GM23338 (cell line): ENCODE data around the gene SPINK5. TPM values are rescaled to one million over a fixed set of nuclear protein-coding genes. Genes with fewer than 3 reads are reported as not detected.

Experiments
- ATAC-seq: fragments of 200-7000 bp; cut with Tn5 transposase; 3 replicates; pipeline ENCODE4 v1.9.1; 2020
- DNase-seq: peaks from one replicate; pipeline ENCODE4 v3.0.0-alpha.2; 2015; ENCODE audit warnings: low spot score
- H2AFZ ChIP-seq: fragments of 200-600 bp; sonication (generic); 2 replicates; pipeline ENCODE4 v1.8.0; 2016; ENCODE audit warnings: antibody characterized with exemption, mild to moderate bottlenecking, moderate library complexity
- H3F3A ChIP-seq: fragments of 200-600 bp; sonication (generic); replicated peaks from 2 replicates; pipeline ENCODE4 v1.8.0; 2017; ENCODE audit warnings: antibody characterized with exemption, mixed run types, low read depth
- H3K27ac ChIP-seq: fragments of 200-600 bp; sonication (generic); 2 replicates; pipeline ENCODE4 v1.6.1; 2016; ENCODE audit warnings: low read depth
- H3K27me3 ChIP-seq: fragments of 200-600 bp; sonication (generic); 2 replicates; pipeline ENCODE4 v1.8.0; 2016; ENCODE audit warnings: mild to moderate bottlenecking, mixed run types, moderate library complexity; ENCODE audit not compliant: insufficient read depth
- H3K36me3 ChIP-seq: fragments of 200-600 bp; sonication (generic); 2 replicates; pipeline ENCODE4 v1.8.0; 2016; ENCODE audit warnings: mild to moderate bottlenecking; ENCODE audit not compliant: insufficient read depth
- H3K4me1 ChIP-seq: fragments of 200-600 bp; sonication (generic); 2 replicates; pipeline ENCODE4 v1.8.0; 2016; ENCODE audit warnings: mild to moderate bottlenecking, moderate library complexity; ENCODE audit not compliant: insufficient read depth
- H3K4me2 ChIP-seq: fragments of 200-600 bp; sonication (generic); 2 replicates; pipeline ENCODE4 v1.7.1; 2017; ENCODE audit warnings: mixed run types
- H3K4me3 ChIP-seq: fragments of 200-600 bp; sonication (generic); 2 replicates; pipeline ENCODE4 v1.6.1; 2016; ENCODE audit warnings: mixed run types
- H3K79me2 ChIP-seq: fragments of 200-600 bp; sonication (generic); replicated peaks from 2 replicates; pipeline ENCODE4 v1.8.0; 2017; ENCODE audit warnings: mild to moderate bottlenecking; ENCODE audit not compliant: insufficient read depth
- H3K9me2 ChIP-seq: fragments of 200-600 bp; sonication (generic); 2 replicates; pipeline ENCODE4 v1.8.0; 2017; ENCODE audit not compliant: insufficient read depth
- H4K20me1 ChIP-seq: fragments of 200-600 bp; sonication (generic); replicated peaks from 2 replicates; pipeline ENCODE4 v1.8.0; 2017; ENCODE audit warnings: mild to moderate bottlenecking; ENCODE audit not compliant: insufficient read depth
- H3K27ac Mint-ChIP-seq: 2 replicates; pipeline ENCODE4 v1.8.0; 2020; ENCODE audit warnings: inconsistent platforms, mild to moderate bottlenecking, moderate library complexity, mixed read lengths
- H3K27me3 Mint-ChIP-seq: 3 replicates; pipeline ENCODE4 v1.8.0; 2022; ENCODE audit warnings: low read depth, mild to moderate bottlenecking, moderate library complexity, mixed read lengths, inconsistent platforms; ENCODE audit not compliant: insufficient read depth, poor library complexity
- H3K36me3 Mint-ChIP-seq: 3 replicates; pipeline ENCODE4 v1.8.0; 2021; ENCODE audit warnings: low read depth, mild to moderate bottlenecking, inconsistent platforms, moderate library complexity, mixed read lengths
- H3K4me1 Mint-ChIP-seq: 3 replicates; pipeline ENCODE4 v1.8.0; 2020; ENCODE audit warnings: mild to moderate bottlenecking, inconsistent platforms, mixed read lengths
- H3K4me3 Mint-ChIP-seq: 3 replicates; pipeline ENCODE4 v1.8.0; 2021; ENCODE audit warnings: moderate library complexity, mild to moderate bottlenecking, inconsistent platforms, mixed read lengths
- H3K9me3 Mint-ChIP-seq: 3 replicates; pipeline ENCODE4 v1.8.0; 2020; ENCODE audit warnings: moderate library complexity, mild to moderate bottlenecking, inconsistent platforms, mixed read lengths
- CREB1 ChIP-seq: fragments of 250-450 bp; sonication (Bioruptor Pico); IDR thresholded peaks from 2 replicates; pipeline ENCODE4 v1.5.0; 2020; ENCODE audit warnings: low read depth, mild to moderate bottlenecking, moderate library complexity
- EZH2 ChIP-seq: fragments of 200-600 bp; sonication (generic); IDR thresholded peaks from one replicate; pipeline ENCODE4 v1.8.0; 2017; ENCODE audit warnings: antibody characterized with exemption, mild to moderate bottlenecking, low read depth; ENCODE audit not compliant: unreplicated experiment
- EZH2phosphoT487 ChIP-seq: fragments of 200-600 bp; sonication (generic); IDR thresholded peaks from one replicate; pipeline ENCODE4 v1.8.1; 2018; ENCODE audit warnings: antibody characterized with exemption; ENCODE audit not compliant: unreplicated experiment
- JUNB ChIP-seq: IDR thresholded peaks from one replicate; pipeline ENCODE4 v1.6.1; 2016; ENCODE audit warnings: antibody characterized with exemption; ENCODE audit not compliant: unreplicated experiment
- NANOG ChIP-seq: IDR thresholded peaks from 2 replicates; pipeline ENCODE4 v1.6.1; 2016; ENCODE audit warnings: antibody characterized with exemption, borderline replicate concordance
- POLR2AphosphoS5 ChIP-seq: IDR thresholded peaks from 2 replicates; pipeline ENCODE4 v1.6.1; 2016; ENCODE audit warnings: antibody characterized with exemption, low read depth
- STAT1 ChIP-seq: IDR thresholded peaks from one replicate; pipeline ENCODE4 v1.6.1; 2016; ENCODE audit warnings: antibody characterized with exemption; ENCODE audit not compliant: unreplicated experiment
- ZNF114 ChIP-seq: fragments of 250-450 bp; sonication (Bioruptor Pico); IDR thresholded peaks from 2 replicates; pipeline ENCODE4 v1.5.0; 2020; ENCODE audit warnings: mild to moderate bottlenecking, moderate library complexity
- ZNF331 ChIP-seq: fragments of 250-450 bp; sonication (Bioruptor Pico); IDR thresholded peaks from 2 replicates; pipeline ENCODE4 v1.5.0; 2020; ENCODE audit warnings: low read depth, mild to moderate bottlenecking, moderate library complexity
- polyA plus RNA-seq: library from polyadenylated mRNA; unstranded; fragments of >200 nt; fragmentation: Nextera tagmentation; extraction: Ambion mirVana; gene quantifications from 2 replicates; pipeline ENCODE4 v1.2.1, GENCODE V29; 2016
- total RNA-seq: library from RNA; depleted of rRNA; stranded (reverse); fragments of >200 nt; shearing (Covaris generic); gene quantifications from 2 replicates; pipeline ENCODE4 v1.2.3, GENCODE V29; 2014
- TF ChIP-seq, protein P1 (sequence below): IDR thresholded peaks from 2 replicates; pipeline ENCODE4 v1.6.1; 2016; ENCODE audit warnings: antibody characterized with exemption
- TF ChIP-seq, protein P2 (sequence below): fragments of 250-450 bp; sonication (Bioruptor Pico); IDR thresholded peaks from 2 replicates; pipeline ENCODE4 v1.5.0; 2020; ENCODE audit warnings: mild to moderate bottlenecking, moderate library complexity
- TF ChIP-seq, protein P3 (sequence below), 2 experiments: fragments of 200-600 bp in 1 of 2; sonication (generic) in 1 of 2; conservative IDR thresholded peaks; 2 replicates each; pipeline versions ENCODE4 v1.5.1 to v1.6.1; 2016 to 2017; ENCODE audit warnings: antibody characterized with exemption in 2 of 2, low read depth in 2 of 2, mild to moderate bottlenecking in 2 of 2, moderate library complexity in 1 of 2
- TF ChIP-seq, protein P4 (sequence below): IDR thresholded peaks from one replicate; pipeline ENCODE4 v1.6.1; 2018; ENCODE audit warnings: antibody characterized with exemption; ENCODE audit not compliant: unreplicated experiment

Gene SPINK5
- total and polyA plus RNA-seq, 2 experiments from 2014 or later = 4.5 to 8.8 TPM

DNA sequence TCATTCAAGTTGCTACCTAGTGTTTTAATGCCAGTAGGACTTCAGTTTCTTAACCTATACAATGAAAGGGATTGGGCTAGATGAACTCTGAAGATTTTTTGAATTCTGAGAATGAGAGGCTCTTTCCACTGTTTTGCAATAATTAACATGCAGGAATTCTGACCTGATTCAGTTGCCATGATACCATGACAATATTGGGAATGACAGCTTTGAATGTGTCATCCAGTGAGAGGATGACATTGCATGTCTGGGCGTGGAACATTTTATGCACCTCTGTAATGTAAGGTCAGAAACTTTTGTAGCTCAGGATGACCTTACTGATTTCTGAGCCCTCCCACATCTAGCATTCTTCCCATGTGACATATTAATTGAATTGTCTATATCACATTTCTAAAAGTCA is 30.6 kb upstream of the SPINK5 start:
- H3F3A ChIP-seq = no peaks in the 10 kb centered on the region
- no peak overlapping the region for H3K27ac ChIP-seq
- no peaks in the 10 kb centered on the region for H4K20me1 ChIP-seq
- H3K9me2 ChIP-seq = no peaks in the 10 kb centered on the region
- ATAC-seq = no peak
- H3K4me3 Mint-ChIP-seq = no peak overlapping the region
- no peaks in the 10 kb centered on the region for H3K27me3 ChIP-seq
- H2AFZ ChIP-seq = no peak overlapping the region
- peaks cover 3% of the 10 kb centered on the region for H3K27me3 Mint-ChIP-seq
- no peaks in the 10 kb centered on the region for H3K79me2 ChIP-seq
- H3K9me3 Mint-ChIP-seq = no peaks in the 10 kb centered on the region
- no peaks in the 10 kb centered on the region for H3K4me1 Mint-ChIP-seq
- no peaks in the 10 kb centered on the region for H3K4me1 ChIP-seq
- H3K27ac Mint-ChIP-seq = no peak overlapping the region; the same call in 1 of the 2 replicates
- TF ChIP-seq, protein P1, sequence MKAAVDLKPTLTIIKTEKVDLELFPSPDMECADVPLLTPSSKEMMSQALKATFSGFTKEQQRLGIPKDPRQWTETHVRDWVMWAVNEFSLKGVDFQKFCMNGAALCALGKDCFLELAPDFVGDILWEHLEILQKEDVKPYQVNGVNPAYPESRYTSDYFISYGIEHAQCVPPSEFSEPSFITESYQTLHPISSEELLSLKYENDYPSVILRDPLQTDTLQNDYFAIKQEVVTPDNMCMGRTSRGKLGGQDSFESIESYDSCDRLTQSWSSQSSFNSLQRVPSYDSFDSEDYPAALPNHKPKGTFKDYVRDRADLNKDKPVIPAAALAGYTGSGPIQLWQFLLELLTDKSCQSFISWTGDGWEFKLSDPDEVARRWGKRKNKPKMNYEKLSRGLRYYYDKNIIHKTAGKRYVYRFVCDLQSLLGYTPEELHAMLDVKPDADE = no peak
- no peak for TF ChIP-seq JUNB
- no peak for TF ChIP-seq EZH2phosphoT487
- TF ChIP-seq ZNF114 (CRISPR knock-in tag) = no peak
- TF ChIP-seq CREB1 = no peak
- TF ChIP-seq EZH2 = no peak
- TF ChIP-seq NANOG = no peak
- no peak for TF ChIP-seq POLR2AphosphoS5
- TF ChIP-seq STAT1 = no peak
- TF ChIP-seq, protein P2, sequence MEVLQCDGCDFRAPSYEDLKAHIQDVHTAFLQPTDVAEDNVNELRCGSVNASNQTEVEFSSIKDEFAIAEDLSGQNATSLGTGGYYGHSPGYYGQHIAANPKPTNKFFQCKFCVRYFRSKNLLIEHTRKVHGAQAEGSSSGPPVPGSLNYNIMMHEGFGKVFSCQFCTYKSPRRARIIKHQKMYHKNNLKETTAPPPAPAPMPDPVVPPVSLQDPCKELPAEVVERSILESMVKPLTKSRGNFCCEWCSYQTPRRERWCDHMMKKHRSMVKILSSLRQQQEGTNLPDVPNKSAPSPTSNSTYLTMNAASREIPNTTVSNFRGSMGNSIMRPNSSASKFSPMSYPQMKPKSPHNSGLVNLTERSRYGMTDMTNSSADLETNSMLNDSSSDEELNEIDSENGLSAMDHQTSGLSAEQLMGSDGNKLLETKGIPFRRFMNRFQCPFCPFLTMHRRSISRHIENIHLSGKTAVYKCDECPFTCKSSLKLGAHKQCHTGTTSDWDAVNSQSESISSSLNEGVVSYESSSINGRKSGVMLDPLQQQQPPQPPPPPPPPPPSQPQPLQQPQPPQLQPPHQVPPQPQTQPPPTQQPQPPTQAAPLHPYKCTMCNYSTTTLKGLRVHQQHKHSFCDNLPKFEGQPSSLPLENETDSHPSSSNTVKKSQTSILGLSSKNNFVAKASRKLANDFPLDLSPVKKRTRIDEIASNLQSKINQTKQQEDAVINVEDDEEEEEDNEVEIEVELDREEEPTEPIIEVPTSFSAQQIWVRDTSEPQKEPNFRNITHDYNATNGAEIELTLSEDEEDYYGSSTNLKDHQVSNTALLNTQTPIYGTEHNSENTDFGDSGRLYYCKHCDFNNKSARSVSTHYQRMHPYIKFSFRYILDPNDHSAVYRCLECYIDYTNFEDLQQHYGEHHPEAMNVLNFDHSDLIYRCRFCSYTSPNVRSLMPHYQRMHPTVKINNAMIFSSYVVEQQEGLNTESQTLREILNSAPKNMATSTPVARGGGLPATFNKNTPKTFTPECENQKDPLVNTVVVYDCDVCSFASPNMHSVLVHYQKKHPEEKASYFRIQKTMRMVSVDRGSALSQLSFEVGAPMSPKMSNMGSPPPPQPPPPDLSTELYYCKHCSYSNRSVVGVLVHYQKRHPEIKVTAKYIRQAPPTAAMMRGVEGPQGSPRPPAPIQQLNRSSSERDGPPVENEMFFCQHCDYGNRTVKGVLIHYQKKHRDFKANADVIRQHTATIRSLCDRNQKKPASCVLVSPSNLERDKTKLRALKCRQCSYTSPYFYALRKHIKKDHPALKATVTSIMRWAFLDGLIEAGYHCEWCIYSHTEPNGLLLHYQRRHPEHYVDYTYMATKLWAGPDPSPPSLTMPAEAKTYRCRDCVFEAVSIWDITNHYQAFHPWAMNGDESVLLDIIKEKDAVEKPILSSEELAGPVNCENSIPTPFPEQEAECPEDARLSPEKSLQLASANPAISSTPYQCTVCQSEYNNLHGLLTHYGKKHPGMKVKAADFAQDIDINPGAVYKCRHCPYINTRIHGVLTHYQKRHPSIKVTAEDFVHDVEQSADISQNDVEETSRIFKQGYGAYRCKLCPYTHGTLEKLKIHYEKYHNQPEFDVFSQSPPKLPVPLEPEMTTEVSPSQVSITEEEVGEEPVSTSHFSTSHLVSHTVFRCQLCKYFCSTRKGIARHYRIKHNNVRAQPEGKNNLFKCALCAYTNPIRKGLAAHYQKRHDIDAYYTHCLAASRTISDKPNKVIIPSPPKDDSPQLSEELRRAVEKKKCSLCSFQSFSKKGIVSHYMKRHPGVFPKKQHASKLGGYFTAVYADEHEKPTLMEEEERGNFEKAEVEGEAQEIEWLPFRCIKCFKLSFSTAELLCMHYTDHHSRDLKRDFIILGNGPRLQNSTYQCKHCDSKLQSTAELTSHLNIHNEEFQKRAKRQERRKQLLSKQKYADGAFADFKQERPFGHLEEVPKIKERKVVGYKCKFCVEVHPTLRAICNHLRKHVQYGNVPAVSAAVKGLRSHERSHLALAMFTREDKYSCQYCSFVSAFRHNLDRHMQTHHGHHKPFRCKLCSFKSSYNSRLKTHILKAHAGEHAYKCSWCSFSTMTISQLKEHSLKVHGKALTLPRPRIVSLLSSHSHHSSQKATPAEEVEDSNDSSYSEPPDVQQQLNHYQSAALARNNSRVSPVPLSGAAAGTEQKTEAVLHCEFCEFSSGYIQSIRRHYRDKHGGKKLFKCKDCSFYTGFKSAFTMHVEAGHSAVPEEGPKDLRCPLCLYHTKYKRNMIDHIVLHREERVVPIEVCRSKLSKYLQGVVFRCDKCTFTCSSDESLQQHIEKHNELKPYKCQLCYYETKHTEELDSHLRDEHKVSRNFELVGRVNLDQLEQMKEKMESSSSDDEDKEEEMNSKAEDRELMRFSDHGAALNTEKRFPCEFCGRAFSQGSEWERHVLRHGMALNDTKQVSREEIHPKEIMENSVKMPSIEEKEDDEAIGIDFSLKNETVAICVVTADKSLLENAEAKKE (CRISPR knock-in tag) = no peak
- TF ChIP-seq, protein P3, sequence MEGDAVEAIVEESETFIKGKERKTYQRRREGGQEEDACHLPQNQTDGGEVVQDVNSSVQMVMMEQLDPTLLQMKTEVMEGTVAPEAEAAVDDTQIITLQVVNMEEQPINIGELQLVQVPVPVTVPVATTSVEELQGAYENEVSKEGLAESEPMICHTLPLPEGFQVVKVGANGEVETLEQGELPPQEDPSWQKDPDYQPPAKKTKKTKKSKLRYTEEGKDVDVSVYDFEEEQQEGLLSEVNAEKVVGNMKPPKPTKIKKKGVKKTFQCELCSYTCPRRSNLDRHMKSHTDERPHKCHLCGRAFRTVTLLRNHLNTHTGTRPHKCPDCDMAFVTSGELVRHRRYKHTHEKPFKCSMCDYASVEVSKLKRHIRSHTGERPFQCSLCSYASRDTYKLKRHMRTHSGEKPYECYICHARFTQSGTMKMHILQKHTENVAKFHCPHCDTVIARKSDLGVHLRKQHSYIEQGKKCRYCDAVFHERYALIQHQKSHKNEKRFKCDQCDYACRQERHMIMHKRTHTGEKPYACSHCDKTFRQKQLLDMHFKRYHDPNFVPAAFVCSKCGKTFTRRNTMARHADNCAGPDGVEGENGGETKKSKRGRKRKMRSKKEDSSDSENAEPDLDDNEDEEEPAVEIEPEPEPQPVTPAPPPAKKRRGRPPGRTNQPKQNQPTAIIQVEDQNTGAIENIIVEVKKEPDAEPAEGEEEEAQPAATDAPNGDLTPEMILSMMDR (conservative IDR thresholded peaks at IDR 0.05; ENCODE audit: low read depth in 2 of 2) = no peak
- TF ChIP-seq, protein P4, sequence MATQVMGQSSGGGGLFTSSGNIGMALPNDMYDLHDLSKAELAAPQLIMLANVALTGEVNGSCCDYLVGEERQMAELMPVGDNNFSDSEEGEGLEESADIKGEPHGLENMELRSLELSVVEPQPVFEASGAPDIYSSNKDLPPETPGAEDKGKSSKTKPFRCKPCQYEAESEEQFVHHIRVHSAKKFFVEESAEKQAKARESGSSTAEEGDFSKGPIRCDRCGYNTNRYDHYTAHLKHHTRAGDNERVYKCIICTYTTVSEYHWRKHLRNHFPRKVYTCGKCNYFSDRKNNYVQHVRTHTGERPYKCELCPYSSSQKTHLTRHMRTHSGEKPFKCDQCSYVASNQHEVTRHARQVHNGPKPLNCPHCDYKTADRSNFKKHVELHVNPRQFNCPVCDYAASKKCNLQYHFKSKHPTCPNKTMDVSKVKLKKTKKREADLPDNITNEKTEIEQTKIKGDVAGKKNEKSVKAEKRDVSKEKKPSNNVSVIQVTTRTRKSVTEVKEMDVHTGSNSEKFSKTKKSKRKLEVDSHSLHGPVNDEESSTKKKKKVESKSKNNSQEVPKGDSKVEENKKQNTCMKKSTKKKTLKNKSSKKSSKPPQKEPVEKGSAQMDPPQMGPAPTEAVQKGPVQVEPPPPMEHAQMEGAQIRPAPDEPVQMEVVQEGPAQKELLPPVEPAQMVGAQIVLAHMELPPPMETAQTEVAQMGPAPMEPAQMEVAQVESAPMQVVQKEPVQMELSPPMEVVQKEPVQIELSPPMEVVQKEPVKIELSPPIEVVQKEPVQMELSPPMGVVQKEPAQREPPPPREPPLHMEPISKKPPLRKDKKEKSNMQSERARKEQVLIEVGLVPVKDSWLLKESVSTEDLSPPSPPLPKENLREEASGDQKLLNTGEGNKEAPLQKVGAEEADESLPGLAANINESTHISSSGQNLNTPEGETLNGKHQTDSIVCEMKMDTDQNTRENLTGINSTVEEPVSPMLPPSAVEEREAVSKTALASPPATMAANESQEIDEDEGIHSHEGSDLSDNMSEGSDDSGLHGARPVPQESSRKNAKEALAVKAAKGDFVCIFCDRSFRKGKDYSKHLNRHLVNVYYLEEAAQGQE = no peak
- TF ChIP-seq ZNF331 (CRISPR knock-in tag) = no peak
- DNase-seq = peak; percentile 32
- no peaks in the 10 kb centered on the region for H3K36me3 Mint-ChIP-seq
- no peak overlapping the region for H3K4me2 ChIP-seq
- no peaks in the 10 kb centered on the region for H3K36me3 ChIP-seq
- no peak overlapping the region for H3K4me3 ChIP-seq
